ENCODE measurements around the gene MLXIP.

- TF ChIP-seq CTCF (IDR thresholded peaks at IDR 0.05) (no peak), POLR2A (IDR thresholded peaks at IDR 0.05) (no peak)
Measured at GRCh38 chr12:122054842-122055520, 23.6 kb upstream of the MLXIP start.

Data from prostate gland (tissue), 2 donors.